OCI-LY3 (cell line): ENCODE results near the gene ZNF747.

ENCODE experiments used
- CTCF ChIP-seq: fragments of 200-600, 300-600 bp; sonication (generic); IDR thresholded peaks from 2 replicates; pipeline ENCODE4 v1.5.1; 2014; ENCODE audit warnings: antibody characterized with exemption, low read length, low read depth
- EZH2phosphoT487 ChIP-seq: fragments of 200-600 bp; shearing (Covaris generic); IDR thresholded peaks from 2 replicates; pipeline ENCODE4 v1.6.1; 2018; ENCODE audit warnings: antibody characterized with exemption, mixed run types, low read depth

GRCh38 chr16:30485818-30486436, 48.7 kb downstream of the ZNF747 start:
- TF ChIP-seq CTCF (no peak), EZH2phosphoT487 (no peak)
